Measurements from ENCODE around the gene C5orf63.

C5orf63 gene

GRCh38 chr5:127028822-127029457 lies 44.4 kb downstream of the C5orf63 start:
- no peak for ATAC-seq
- TF ChIP-seq CREB5 (CRISPR knock-in tag; IDR thresholded peaks at IDR 0.05; ENCODE audit: low read depth) (no peak), ISL1 (CRISPR knock-in tag; IDR thresholded peaks at IDR 0.05) (no peak), RARB (CRISPR knock-in tag; IDR thresholded peaks at IDR 0.05) (no peak), ZNF565 (CRISPR knock-in tag; conservative IDR thresholded peaks at IDR 0.05; ENCODE audit: low read depth) (no peak), ZFP30 (CRISPR knock-in tag; IDR thresholded peaks at IDR 0.05) (no peak), POU6F1 (CRISPR knock-in tag; IDR thresholded peaks at IDR 0.05; ENCODE audit: borderline replicate concordance, low read depth) (no peak)

GRCh38 chr5:127027539-127027938 lies 45.8 kb downstream of the C5orf63 start:
- TF ChIP-seq BACH2 (CRISPR knock-in tag; IDR thresholded peaks at IDR 0.05; ENCODE audit: borderline replicate concordance) (no peak), CREB5 (CRISPR knock-in tag; IDR thresholded peaks at IDR 0.05; ENCODE audit: low read depth) (no peak), ARNTL (CRISPR knock-in tag; IDR thresholded peaks at IDR 0.05; ENCODE audit: borderline replicate concordance, low read depth) (no peak), ZNF70 (CRISPR knock-in tag; IDR thresholded peaks at IDR 0.05) (no peak), RARB (CRISPR knock-in tag; IDR thresholded peaks at IDR 0.05) (no peak), ISL1 (CRISPR knock-in tag; IDR thresholded peaks at IDR 0.05) (no peak), ZNF8 (CRISPR knock-in tag; IDR thresholded peaks at IDR 0.05) (no peak), PPARA (CRISPR knock-in tag; IDR thresholded peaks at IDR 0.05; ENCODE audit: borderline replicate concordance) (no peak), GLIS3 (CRISPR knock-in tag; IDR thresholded peaks at IDR 0.05) (no peak), TCF4 (CRISPR knock-in tag; IDR thresholded peaks at IDR 0.05; ENCODE audit: borderline replicate concordance) (no peak)
- ATAC-seq: no peak

GRCh38 chr5:127026166-127026565 lies 47.1 kb downstream of the C5orf63 start:
- TF ChIP-seq CSDC2 (CRISPR knock-in tag; IDR thresholded peaks at IDR 0.05) (no peak), ZNF565 (CRISPR knock-in tag; conservative IDR thresholded peaks at IDR 0.05; ENCODE audit: low read depth) (no peak), POU6F1 (CRISPR knock-in tag; IDR thresholded peaks at IDR 0.05; ENCODE audit: borderline replicate concordance, low read depth) (no peak), OSR1 (CRISPR knock-in tag; IDR thresholded peaks at IDR 0.05) (no peak)
- ATAC-seq: no peak

GRCh38 chr5:127025467-127025866 lies 47.8 kb downstream of the C5orf63 start:
- no peak for ATAC-seq
- TF ChIP-seq CREB5 (CRISPR knock-in tag; IDR thresholded peaks at IDR 0.05; ENCODE audit: low read depth): no peak
- no peak for TF ChIP-seq ZFP3 (CRISPR knock-in tag; IDR thresholded peaks at IDR 0.05)
- no peak for TF ChIP-seq CSDC2 (CRISPR knock-in tag; IDR thresholded peaks at IDR 0.05)
- TF ChIP-seq TCF4 (CRISPR knock-in tag; IDR thresholded peaks at IDR 0.05; ENCODE audit: borderline replicate concordance): no peak
- TF ChIP-seq POU6F1 (CRISPR knock-in tag; IDR thresholded peaks at IDR 0.05; ENCODE audit: borderline replicate concordance, low read depth): no peak
- TF ChIP-seq PATZ1 (CRISPR knock-in tag; IDR thresholded peaks at IDR 0.05; ENCODE audit: borderline replicate concordance): no peak
- TF ChIP-seq GLIS3 (CRISPR knock-in tag; IDR thresholded peaks at IDR 0.05): no peak
- no peak for TF ChIP-seq RARB (CRISPR knock-in tag; IDR thresholded peaks at IDR 0.05)
- no peak for TF ChIP-seq ARNTL (CRISPR knock-in tag; IDR thresholded peaks at IDR 0.05; ENCODE audit: borderline replicate concordance, low read depth)
- TF ChIP-seq ESRRG (CRISPR knock-in tag; IDR thresholded peaks at IDR 0.05): no peak
